K562 (cell line): Measurements from ENCODE around the gene CNOT1. TPM values are rescaled to one million over a fixed set of nuclear protein-coding genes. Genes with fewer than 3 reads are reported as not detected.

Experiments
- ATAC-seq: fragments of 200-7000 bp; cut with Tn5 transposase; 3 replicates; pipeline ENCODE4 v1.9.1; 2020; ENCODE audit warnings: moderate library complexity
- BruUV-seq: library from RNA; stranded (reverse); fragments of 400-500 nt; replicated peaks from 2 replicates; lab custom pipeline; 2021; lab: Mats Ljungman, UMichigan
- CTCF ChIA-PET: fragments of 300-600 bp; formaldehyde crosslinking; extraction: SDS; loops from one replicate; lab custom pipeline; 2021; ENCODE audit warnings: low intra/inter-chr PET ratio; lab: Yijun Ruan, JAX
- POLR2A ChIA-PET: fragments of 300-600, 350-650 bp; sonication (Branson Sonifier 250); formaldehyde crosslinking; extraction: SDS; loops from one replicate; lab custom pipeline; 2021; ENCODE audit warnings: antibody characterized with exemption, inconsistent platforms; lab: Yijun Ruan, JAX
- DNase-seq, 4 experiments: peaks; one replicate each; pipeline versions ENCODE4 v3.0.0 to v3.0.0-alpha.2; 2011 to 2018; ENCODE audit warnings: low spot score in 3 of 4, mixed read lengths in 3 of 4; ENCODE audit errors: extremely low read depth in 1 of 4
- FAIRE-seq: peaks from 2 replicates; lab custom pipeline; 2011; peaks lifted over from hg19 to GRCh38; lab: Jason Lieb, UNC
- H2AFZ ChIP-seq: 2 replicates; pipeline ENCODE4 v1.6.0; 2011; ENCODE audit warnings: low read depth, low read length, control low read depth, inconsistent platforms
- H3K27ac ChIP-seq: fragments of 200-600 bp; 3 replicates; pipeline ENCODE4 v1.8.0; 2011; ENCODE audit warnings: low read depth, mild to moderate bottlenecking, control low read depth, inconsistent platforms, low read length, moderate library complexity, mixed read lengths; ENCODE audit errors: extremely low read depth
- H3K27me3 ChIP-seq, 2 experiments: fragments of 300-600 bp in 1 of 2; 2 replicates in 1 of 2; 3 replicates in 1 of 2; pipeline versions ENCODE4 v1.6.0 to v1.8.0; 2011; ENCODE audit warnings: inconsistent platforms in 2 of 2, low read length in 2 of 2, mild to moderate bottlenecking in 1 of 2, mixed read lengths in 1 of 2, moderate library complexity in 1 of 2; ENCODE audit not compliant: control insufficient read depth in 2 of 2, insufficient read depth in 2 of 2
- H3K36me3 ChIP-seq: fragments of 300-600 bp; 3 replicates; pipeline ENCODE4 v1.8.0; 2011; ENCODE audit warnings: mild to moderate bottlenecking, low read length, inconsistent platforms; ENCODE audit not compliant: control insufficient read depth, insufficient read depth
- H3K4me1 ChIP-seq, 2 experiments: fragments of 200-600 bp in 1 of 2; replicated peaks in 1 of 2; 2 replicates in 1 of 2; 3 replicates in 1 of 2; pipeline versions ENCODE4 v1.5.1 to v1.8.0; 2011; ENCODE audit warnings: inconsistent platforms in 2 of 2, low read length in 2 of 2, mild to moderate bottlenecking in 1 of 2, mixed read lengths in 1 of 2, moderate library complexity in 1 of 2; ENCODE audit not compliant: control insufficient read depth in 2 of 2, insufficient read depth in 2 of 2
- H3K4me2 ChIP-seq: 2 replicates; pipeline ENCODE4 v1.6.1; 2011; ENCODE audit warnings: low read length, control low read depth, inconsistent platforms, mixed read lengths; ENCODE audit not compliant: insufficient read depth
- H3K4me3 ChIP-seq: fragments of 200-600 bp; sonication (generic), shearing (Covaris generic); 2 replicates; pipeline ENCODE4 v1.5.1; 2016; ENCODE audit warnings: control low read depth, inconsistent platforms
- H3K79me2 ChIP-seq: fragments of 200-600 bp; 3 replicates; pipeline ENCODE4 v1.8.0; 2011; ENCODE audit warnings: low read length, inconsistent platforms; ENCODE audit not compliant: control insufficient read depth, insufficient read depth
- H3K9ac ChIP-seq, 2 experiments: 2 replicates each; pipeline versions ENCODE4 v1.6.0 to v1.6.1; 2011; ENCODE audit warnings: low read depth in 2 of 2, low read length in 2 of 2, control low read depth in 1 of 2, inconsistent platforms in 1 of 2, mild to moderate bottlenecking in 1 of 2, mixed read lengths in 1 of 2; ENCODE audit not compliant: insufficient read depth in 1 of 2
- H3K9me1 ChIP-seq: one replicate; pipeline ENCODE4 v1.6.0; 2011; ENCODE audit warnings: inconsistent platforms, mild to moderate bottlenecking, low read length, moderate library complexity; ENCODE audit not compliant: control insufficient read depth, insufficient read depth
- H3K9me3 ChIP-seq: replicated peaks from 2 replicates; pipeline ENCODE4 v1.5.1; 2011; ENCODE audit warnings: low read depth, low read length, inconsistent platforms; ENCODE audit not compliant: control insufficient read depth, insufficient read depth
- H4K20me1 ChIP-seq: replicated peaks from 2 replicates; pipeline ENCODE4 v1.6.1; 2011; ENCODE audit warnings: low read length, inconsistent platforms, mixed read lengths; ENCODE audit not compliant: control insufficient read depth, insufficient read depth
- GTF2B ChIP-seq: IDR thresholded peaks from 2 replicates; pipeline ENCODE4 v1.6.1; 2011; ENCODE audit not compliant: insufficient read length; ENCODE audit errors: extremely low read depth
- MTA3 ChIP-seq: fragments of 450-650 bp; formaldehyde crosslinking; IDR thresholded peaks from 2 replicates; pipeline ENCODE4 v1.6.1; 2017; ENCODE audit warnings: mild to moderate bottlenecking, borderline replicate concordance
- POLR2G ChIP-seq: fragments of 200-400 bp; formaldehyde crosslinking; IDR thresholded peaks from 2 replicates; pipeline ENCODE4 v1.6.1; 2017; ENCODE audit warnings: low read depth, mild to moderate bottlenecking, antibody characterized with exemption, low read length, moderate library complexity
- WGBS: fragments of 100-300 bp; shearing (Covaris generic); methylation state at CpG from one replicate; pipeline ENCODE4 v1.1.6; 2016; ENCODE audit warnings: low coverage, mixed read lengths; ENCODE audit not compliant: insufficient coverage; ENCODE audit errors: missing lambda C conversion rate; 5-methylcytosine and 5-hydroxymethylcytosine counted together
- in situ Hi-C: fragments of 300-500 bp; cut with MboI; formaldehyde crosslinking; loops from 4 replicates; pipeline ENCODE4 v1.15.0; 2018; ENCODE audit warnings: inconsistent platforms, mixed read lengths
- intact Hi-C: fragments of 100-400 bp; cut with micrococcal nuclease; formaldehyde crosslinking; loops from 2 replicates; pipeline ENCODE4 v1.14.2; 2022
- polyA plus RNA-seq, 8 experiments: library from polyadenylated mRNA; depleted of rRNA in 4 of 8; stranded (reverse) in 5 of 8; unstranded in 3 of 8; fragments of >200 nt; fragmentation: Nextera tagmentation in 2 of 8; fragmentation: Illumina TruSeq in 1 of 8; extraction: Ambion mirVana in 2 of 8; extraction: Trizol in 1 of 8; gene quantifications; 2 replicates each; pipeline versions ENCODE4 v1.2.1 to v1.2.3, GENCODE V29; 2011 to 2014; ENCODE audit warnings: inconsistent platforms in 1 of 8, missing spikeins in 1 of 8
- total RNA-seq, 7 experiments: library from RNA; depleted of rRNA in 6 of 7; stranded (reverse); fragments of >200 nt in 6 of 7; fragmentation: Illumina TruSeq in 2 of 7; extraction: Trizol in 2 of 7; gene quantifications; 2 replicates each; pipeline versions ENCODE4 v1.2.1 to v1.2.3, GENCODE V29; 2011 to 2021; ENCODE audit warnings: low replicate concordance in 1 of 7
- TF ChIP-seq, protein P1 (sequence below): fragments of 250-450 bp; sonication (Bioruptor Pico); IDR thresholded peaks from 2 replicates; pipeline ENCODE4 v1.5.0; 2021; ENCODE audit warnings: mild to moderate bottlenecking, borderline replicate concordance

Gene CNOT1
- total and polyA plus RNA-seq, 9 of the 15 experiments (the other 6 are each of a cell fraction or from before 2014, with no cell fraction given) = 110 to 270 (median 220) TPM

DNA sequence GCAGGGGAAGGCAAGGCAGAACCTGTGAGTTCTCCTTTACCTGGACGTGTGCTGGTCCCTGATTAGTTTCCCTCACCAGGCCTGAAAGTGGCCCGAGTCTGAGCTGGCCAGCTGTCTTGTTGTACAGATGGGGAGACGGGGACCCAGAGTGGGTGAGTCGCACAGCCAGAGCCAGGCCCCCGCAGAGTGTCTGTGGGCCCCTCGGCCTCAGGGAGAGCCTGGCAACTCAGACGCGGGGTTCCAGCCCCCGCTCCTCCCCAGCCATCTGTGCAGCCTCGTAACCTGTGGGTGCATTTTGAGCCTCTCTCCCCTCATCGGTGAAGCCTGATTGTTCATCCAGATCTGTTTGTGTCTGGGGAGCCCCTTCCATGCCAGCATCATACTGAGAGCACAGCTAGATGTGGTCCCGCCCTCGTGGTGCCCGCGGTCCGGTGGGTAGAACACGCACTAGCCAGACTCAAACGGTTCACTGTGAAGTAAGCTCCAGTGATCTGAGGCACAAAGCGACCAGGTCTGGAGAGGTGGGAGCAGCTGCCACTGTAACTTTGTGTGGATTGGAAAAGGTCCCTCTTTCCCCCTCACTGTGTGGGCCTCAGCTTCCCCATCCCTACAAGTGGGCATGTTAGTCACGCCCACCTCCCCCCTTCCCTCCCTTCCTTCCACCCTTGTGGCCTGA is 135.7 kb downstream of the CNOT1 start:
- in situ Hi-C loops (loop anchor here (5.0 kb wide), 1 partner anchor 157 kb away; no protein-coding TSS in a partner anchor), intact Hi-C loops (no loop called here)
- POLR2A ChIA-PET = interaction anchor here (0.8 to 2.1 kb wide), 3 partner anchors 8 to 21 kb away, joined by 3 to 7 read pairs (median 4); no protein-coding TSS in a partner anchor
- CTCF ChIA-PET = no interaction called here
- H3K4me3 ChIP-seq = no peak overlapping the region
- H4K20me1 ChIP-seq = peaks cover 15% of the 10 kb centered on the region; the same call in 1 of the 2 replicates
- 5% methylated on average over 17 of the region's 20 CpGs for WGBS
- no peaks in the 10 kb centered on the region for H3K9me3 ChIP-seq
- H3K4me2 ChIP-seq = no peak overlapping the region
- H3K79me2 ChIP-seq = no peaks in the 10 kb centered on the region
- FAIRE-seq (no peak), DNase-seq (no peak), ATAC-seq (no peak)
- peaks cover 3 to 30% of the 10 kb centered on the region in 2 experiments; a peak in 4 of 5 replicates for H3K4me1 ChIP-seq
- BruUV-seq = no TSS peak
- H3K27ac ChIP-seq = no peak overlapping the region
- H2AFZ ChIP-seq = no peak overlapping the region
- peak overlapping the region in 1 of 2 experiments; percentile 55; a peak in 1 of 4 replicates for H3K9ac ChIP-seq
- H3K9me1 ChIP-seq = peaks cover 2% of the 10 kb centered on the region
- peaks cover 0 to 33% of the 10 kb centered on the region in 2 experiments; a peak in 3 of 5 replicates for H3K27me3 ChIP-seq
- no peaks in the 10 kb centered on the region for H3K36me3 ChIP-seq
- TF ChIP-seq, protein P1, sequence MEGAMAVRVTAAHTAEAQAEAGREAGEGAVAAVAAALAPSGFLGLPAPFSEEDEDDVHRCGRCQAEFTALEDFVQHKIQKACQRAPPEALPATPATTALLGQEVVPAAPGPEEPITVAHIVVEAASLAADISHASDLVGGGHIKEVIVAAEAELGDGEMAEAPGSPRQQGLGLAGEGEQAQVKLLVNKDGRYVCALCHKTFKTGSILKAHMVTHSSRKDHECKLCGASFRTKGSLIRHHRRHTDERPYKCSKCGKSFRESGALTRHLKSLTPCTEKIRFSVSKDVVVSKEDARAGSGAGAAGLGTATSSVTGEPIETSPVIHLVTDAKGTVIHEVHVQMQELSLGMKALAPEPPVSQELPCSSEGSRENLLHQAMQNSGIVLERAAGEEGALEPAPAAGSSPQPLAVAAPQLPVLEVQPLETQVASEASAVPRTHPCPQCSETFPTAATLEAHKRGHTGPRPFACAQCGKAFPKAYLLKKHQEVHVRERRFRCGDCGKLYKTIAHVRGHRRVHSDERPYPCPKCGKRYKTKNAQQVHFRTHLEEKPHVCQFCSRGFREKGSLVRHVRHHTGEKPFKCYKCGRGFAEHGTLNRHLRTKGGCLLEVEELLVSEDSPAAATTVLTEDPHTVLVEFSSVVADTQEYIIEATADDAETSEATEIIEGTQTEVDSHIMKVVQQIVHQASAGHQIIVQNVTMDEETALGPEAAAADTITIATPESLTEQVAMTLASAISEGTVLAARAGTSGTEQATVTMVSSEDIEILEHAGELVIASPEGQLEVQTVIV (CRISPR knock-in tag) = no peak
- TF ChIP-seq POLR2G (no peak), GTF2B (no peak), MTA3 (no peak)
